A549 (cell line): Measurements from ENCODE around the gene PTP4A2. TPM values are rescaled to one million over a fixed set of nuclear protein-coding genes. Genes with fewer than 3 reads are reported as not detected.

Source experiments
- ATAC-seq, 2 experiments: fragments of 200-7000 bp in 1 of 2; fragments of >200 bp in 1 of 2; cut with Nextera tagmentation in 1 of 2; cut with Tn5 transposase in 1 of 2; 3 replicates each; pipeline versions ENCODE4 v1.8.0 to v1.9.1; 2018 to 2020; ENCODE audit warnings: mild to moderate bottlenecking in 1 of 2, moderate library complexity in 1 of 2
- CTCF ChIA-PET: fragments of 300-600 bp; sonication (Branson Sonifier 250); formaldehyde crosslinking; extraction: SDS; loops from one replicate; lab custom pipeline; 2021; ENCODE audit warnings: antibody characterized with exemption, inconsistent platforms; lab: Yijun Ruan, JAX
- POLR2A ChIA-PET: fragments of 350-600 bp; formaldehyde crosslinking; extraction: SDS; loops from one replicate; lab custom pipeline; 2021; ENCODE audit warnings: antibody characterized with exemption, inconsistent platforms; lab: Yijun Ruan, JAX
- DNase-seq, 2 experiments: peaks; one replicate each; pipeline versions ENCODE4 v3.0.0 to v3.0.0-alpha.2; 2011 to 2016; ENCODE audit warnings: low read depth in 1 of 2, low spot score in 1 of 2
- FAIRE-seq: peaks from 2 replicates; lab custom pipeline; 2011; peaks lifted over from hg19 to GRCh38; lab: Jason Lieb, UNC
- H3K27ac ChIP-seq, 2 experiments: fragments of >200 bp; sonication (Bioruptor Twin); formaldehyde crosslinking; 3 replicates each; pipeline ENCODE4 v1.5.1; 2016 to 2017
- H3K4me1 ChIP-seq: fragments of >200 bp; sonication (Bioruptor Twin); formaldehyde crosslinking; 3 replicates; pipeline ENCODE4 v1.6.1; 2016
- H3K4me2 ChIP-seq: fragments of >200 bp; sonication (Bioruptor Twin); formaldehyde crosslinking; 3 replicates; pipeline ENCODE4 v1.6.1; 2016
- H3K4me3 ChIP-seq: fragments of >200 bp; sonication (Bioruptor Twin); formaldehyde crosslinking; 3 replicates; pipeline ENCODE4 v1.5.1; 2016
- H3K9me3 ChIP-seq: fragments of >200 bp; sonication (Bioruptor Twin); formaldehyde crosslinking; 3 replicates; pipeline ENCODE4 v1.6.1; 2016
- ATOH8 ChIP-seq: fragments of 250-450 bp; sonication (Bioruptor Pico); IDR thresholded peaks from 2 replicates; pipeline ENCODE4 v1.5.0; 2020; ENCODE audit warnings: low read depth, mild to moderate bottlenecking, moderate library complexity
- CBX2 ChIP-seq: fragments of 200-600 bp; sonication (generic); IDR thresholded peaks from 2 replicates; pipeline ENCODE4 v1.6.1; 2016; ENCODE audit warnings: low read depth, mild to moderate bottlenecking, borderline replicate concordance
- CEBPB ChIP-seq, 2 experiments: fragments of >200 bp in 1 of 2; sonication (Bioruptor Twin) in 1 of 2; formaldehyde crosslinking in 1 of 2; IDR thresholded peaks; 2 replicates each; pipeline ENCODE4 v1.6.1; 2012 to 2016
- CHD2 ChIP-seq: fragments of 150-350 bp; IDR thresholded peaks from 2 replicates; pipeline ENCODE4 v1.6.1; 2014; ENCODE audit warnings: low read length; ENCODE audit not compliant: partially characterized antibody
- CTCF ChIP-seq: fragments of >200 bp; sonication (Bioruptor Twin); formaldehyde crosslinking; IDR thresholded peaks from 3 replicates; pipeline ENCODE4 v1.5.1; 2016
- E2F6 ChIP-seq: IDR thresholded peaks from 2 replicates; pipeline ENCODE4 v1.6.1; 2012; ENCODE audit warnings: low read depth, borderline replicate concordance
- ESRRA ChIP-seq: fragments of 150-350 bp; IDR thresholded peaks from 2 replicates; pipeline ENCODE4 v1.6.1; 2014; ENCODE audit warnings: mild to moderate bottlenecking, low read length, borderline replicate concordance
- FOSL2 ChIP-seq, 2 experiments: fragments of 450-650 bp in 1 of 2; fragments of >200 bp in 1 of 2; sonication (Bioruptor Twin) in 1 of 2; formaldehyde crosslinking; IDR thresholded peaks; 2 replicates each; pipeline versions ENCODE4 v1.5.0 to v1.6.1; 2016 to 2020; ENCODE audit warnings: mild to moderate bottlenecking in 1 of 2, moderate library complexity in 1 of 2
- FOXS1 ChIP-seq: fragments of 250-450 bp; sonication (Bioruptor Pico); IDR thresholded peaks from 2 replicates; pipeline ENCODE4 v1.5.0; 2020; ENCODE audit warnings: mild to moderate bottlenecking, moderate library complexity
- HDAC2 ChIP-seq: fragments of 200-600 bp; sonication (generic); IDR thresholded peaks from 2 replicates; pipeline ENCODE4 v1.6.1; 2016
- HEYL ChIP-seq: fragments of 250-450 bp; sonication (Bioruptor Pico); IDR thresholded peaks from 2 replicates; pipeline ENCODE4 v1.8.0; 2021; ENCODE audit warnings: mild to moderate bottlenecking, moderate library complexity
- HMGXB4 ChIP-seq: fragments of 250-450 bp; sonication (Bioruptor Pico); IDR thresholded peaks from 2 replicates; pipeline ENCODE4 v1.5.0; 2021; ENCODE audit warnings: mild to moderate bottlenecking, moderate library complexity, borderline replicate concordance
- HOXB5 ChIP-seq: fragments of 250-450 bp; sonication (Bioruptor Pico); IDR thresholded peaks from 2 replicates; pipeline ENCODE4 v1.5.0; 2020; ENCODE audit warnings: mild to moderate bottlenecking, moderate library complexity
- MAX ChIP-seq: IDR thresholded peaks from 2 replicates; pipeline ENCODE4 v1.6.1; 2012
- MAZ ChIP-seq: fragments of 150-350 bp; IDR thresholded peaks from 2 replicates; pipeline ENCODE4 v1.6.1; 2014; ENCODE audit warnings: antibody characterized with exemption, low read depth, low read length, borderline replicate concordance
- NPAS2 ChIP-seq: fragments of 250-450 bp; sonication (Bioruptor Pico); IDR thresholded peaks from 2 replicates; pipeline ENCODE4 v1.8.0; 2022; ENCODE audit warnings: mild to moderate bottlenecking, moderate library complexity, borderline replicate concordance
- POLR2AphosphoS2 ChIP-seq: conservative IDR thresholded peaks from 2 replicates; pipeline ENCODE4 v1.6.1; 2012; ENCODE audit warnings: low read length, improper control_type of control experiment, inconsistent platforms
- RARB ChIP-seq: fragments of 250-450 bp; sonication (Bioruptor Pico); IDR thresholded peaks from 2 replicates; pipeline ENCODE4 v1.8.0; 2021; ENCODE audit warnings: mild to moderate bottlenecking, moderate library complexity
- ZNF302 ChIP-seq: fragments of 250-450 bp; sonication (Bioruptor Pico); IDR thresholded peaks from 2 replicates; pipeline ENCODE4 v1.9.0; 2021; ENCODE audit warnings: inconsistent platforms, mild to moderate bottlenecking, moderate library complexity
- ZSCAN20 ChIP-seq: fragments of 250-450 bp; sonication (Bioruptor Pico); IDR thresholded peaks from 2 replicates; pipeline ENCODE4 v1.8.0; 2022; ENCODE audit warnings: mild to moderate bottlenecking, moderate library complexity
- WGBS: methylation state at CpG from one replicate; pipeline ENCODE4 v1.1.6; 2017; ENCODE audit errors: missing lambda C conversion rate; 5-methylcytosine and 5-hydroxymethylcytosine counted together
- polyA plus RNA-seq, 4 experiments: library from polyadenylated mRNA; depleted of rRNA in 3 of 4; stranded (reverse); fragments of >200 nt; fragmentation: RNase III in 1 of 4; extraction: RNeasy Plus Mini Kit Qiagen cat#74134 plus additional on column Dnase treatment in 1 of 4; gene quantifications; 2 replicates in 3 of 4; 3 replicates in 1 of 4; pipeline ENCODE4 v1.2.3, GENCODE V29; 2011 to 2017

PTP4A2 gene
- polyA plus RNA-seq, 2 of the 4 experiments (the other 2 are of a cell fraction), result 234 to 563 TPM

GRCh38 chr1:31930836-31931592 lies 7.2 kb downstream of the PTP4A2 start (continued):
- TF ChIP-seq CTCF, result no peak
- TF ChIP-seq RARB (CRISPR knock-in tag), result no peak

GRCh38 chr1:31927661-31927980 lies 10.5 kb downstream of the PTP4A2 start:
- no peak for ATAC-seq
- CTCF ChIA-PET, result interaction anchor here (1.8 to 2.3 kb wide), 2 partner anchors 11 to 36 kb away, joined by 5 to 10 read pairs; no protein-coding TSS in a partner anchor
- H3K9me3 ChIP-seq, result no peaks in the 10 kb centered on the region
- peaks cover 94% of the 10 kb centered on the region for H3K4me1 ChIP-seq
- no peak for DNase-seq
- no peak overlapping the region for H3K27ac ChIP-seq
- FAIRE-seq, result no peak
- no peak overlapping the region for H3K4me3 ChIP-seq
- H3K4me2 ChIP-seq, result 0 out of 3 replicates have a peak overlapping the region, but pooled peaks have one; percentile 60
- 82% methylated on average over 3 of the region's 3 CpGs for WGBS
- TF ChIP-seq ESRRA, result no peak
- no peak for TF ChIP-seq FOSL2 (IDR thresholded peaks at IDR 0.05)
- no peak for TF ChIP-seq FOSL2 (CRISPR knock-in tag; IDR thresholded peaks at IDR 0.05)
- TF ChIP-seq CEBPB (IDR thresholded peaks at IDR 0.05), result no peak
- TF ChIP-seq RARB (CRISPR knock-in tag), result no peak
- no peak for TF ChIP-seq NPAS2 (CRISPR knock-in tag)
- no peak for TF ChIP-seq CBX2
- POLR2A ChIA-PET, result no interaction called here

- ChIA-PET CTCF (interaction anchor here (0.6 to 2.3 kb wide), 4 partner anchors 12 to 1016 kb away, joined by 3 to 10 read pairs (median 4); no protein-coding TSS in a partner anchor), POLR2A (no interaction called here)
- DNase-seq (no peak), FAIRE-seq (no peak), ATAC-seq (no peak)
- WGBS, result 89% methylated on average over 8 of the region's 8 CpGs
- Histone ChIP-seq H3K9me3 (no peaks in the 10 kb centered on the region), H3K4me2 (peak overlapping the region; percentile 60), H3K4me3 (no peak overlapping the region), H3K4me1 (peaks cover 94% of the 10 kb centered on the region), H3K27ac (peak overlapping the region in 1 of 2 experiments; percentile 44; a peak in 1 of 6 replicates)
- no peak for TF ChIP-seq HMGXB4
- no peak for TF ChIP-seq CHD2
- no peak for TF ChIP-seq CEBPB (IDR thresholded peaks at IDR 0.05)
- TF ChIP-seq HDAC2, result no peak
- TF ChIP-seq HOXB5 (CRISPR knock-in tag), result no peak
- no peak for TF ChIP-seq MAZ
These were observed 11.1 kb downstream of the PTP4A2 start for GRCh38 chr1:31926853-31927660.

- CTCF ChIA-PET, result interaction anchor here (0.9 to 2.3 kb wide), 4 partner anchors 13 to 38 kb away, joined by 3 to 10 read pairs (median 4); no protein-coding TSS in a partner anchor
- H3K9me3 ChIP-seq, result no peaks in the 10 kb centered on the region
- POLR2A ChIA-PET, result no interaction called here
- FAIRE-seq, result no peak
- H3K27ac ChIP-seq, result no peak overlapping the region
- no peak overlapping the region for H3K4me3 ChIP-seq
- no peak for ATAC-seq
- H3K4me1 ChIP-seq, result peaks cover 94% of the 10 kb centered on the region
- 48% methylated on average over 2 of the region's 2 CpGs for WGBS
- DNase-seq, result no peak
- peak overlapping the region; percentile 60 for H3K4me2 ChIP-seq
- TF ChIP-seq MAX (no peak), HMGXB4 (no peak), HEYL (CRISPR knock-in tag) (no peak), ATOH8 (CRISPR knock-in tag) (no peak), FOXS1 (no peak), POLR2AphosphoS2 (no peak), ZSCAN20 (CRISPR knock-in tag) (no peak), ZNF302 (no peak), E2F6 (no peak)
These were observed 11.9 kb downstream of the PTP4A2 start for GRCh38 chr1:31926252-31926651.
